C4-2B (cell line): ENCODE data around the gene ELFN1.

Experiments
- H3K27ac ChIP-seq: fragments of 450-650 bp; 2 replicates; pipeline ENCODE4 v1.5.1; 2017
- CTCF ChIP-seq: fragments of 450-650 bp; conservative IDR thresholded peaks from 2 replicates; pipeline ENCODE4 v1.5.1; 2017; ENCODE audit warnings: mild to moderate bottlenecking
- ZFX ChIP-seq: fragments of 450-650 bp; IDR thresholded peaks from 2 replicates; pipeline ENCODE4 v1.6.1; 2017

ELFN1 gene

GRCh38 chr7:1736484-1736817 is 66.4 kb downstream of the ELFN1 start:
- no peak overlapping the region for H3K27ac ChIP-seq
- no peak for TF ChIP-seq ZFX
- no peak for TF ChIP-seq CTCF

GRCh38 chr7:1736830-1737229 is 66.8 kb downstream of the ELFN1 start:
- no peak for TF ChIP-seq ZFX
- TF ChIP-seq CTCF = no peak
- H3K27ac ChIP-seq = no peak overlapping the region

DNA sequence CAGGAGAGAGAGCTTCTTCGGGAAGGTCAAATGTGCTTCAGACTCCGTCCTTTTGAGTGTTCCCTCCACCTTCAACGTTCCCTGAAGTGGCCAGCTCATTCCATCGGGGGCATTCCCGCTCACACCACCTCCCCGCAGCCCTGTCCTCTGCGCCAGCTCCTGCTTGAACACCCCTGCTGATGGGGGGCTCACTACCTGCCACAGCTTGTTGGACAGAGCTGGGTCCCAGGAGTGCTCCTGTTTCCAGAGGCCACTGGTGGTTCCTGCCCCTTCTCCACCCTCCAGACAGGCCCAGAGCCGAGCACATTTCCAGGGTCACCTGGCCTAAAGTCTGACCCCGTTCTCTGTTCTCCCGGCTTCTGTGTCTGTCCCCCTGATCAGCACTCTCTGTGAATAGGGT is 67.4 kb downstream of the ELFN1 start:
- no peak overlapping the region for H3K27ac ChIP-seq
- TF ChIP-seq CTCF = no peak
- TF ChIP-seq ZFX = no peak

- TF ChIP-seq ZFX = no peak
- no peak overlapping the region for H3K27ac ChIP-seq
Measured at GRCh38 chr7:1737956-1738355, 67.9 kb downstream of the ELFN1 start.

GRCh38 chr7:1738511-1738910 is 68.4 kb downstream of the ELFN1 start:
- no peak overlapping the region for H3K27ac ChIP-seq
- TF ChIP-seq CTCF (no peak), ZFX (no peak)

DNA sequence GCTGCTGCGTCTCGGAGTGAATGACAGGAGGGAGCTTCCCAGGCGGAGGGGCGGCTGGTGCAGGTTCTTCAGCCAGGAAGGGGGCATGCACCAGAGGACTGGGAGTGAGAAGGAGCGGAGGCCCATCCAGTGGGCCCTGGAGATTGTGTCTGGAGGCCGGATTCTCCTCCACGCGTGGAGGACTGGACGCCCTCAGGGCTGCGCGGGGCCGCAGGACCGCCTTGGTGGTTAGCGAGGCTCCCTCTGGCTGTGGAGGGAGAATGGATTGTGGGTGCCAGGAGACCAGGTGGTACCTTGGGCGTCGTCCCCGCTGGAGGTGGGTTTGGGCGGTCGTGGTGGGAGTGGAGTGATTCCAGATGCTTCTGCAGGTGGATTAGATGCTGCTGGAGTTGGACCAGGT is 68.9 kb downstream of the ELFN1 start:
- TF ChIP-seq ZFX (no peak), CTCF (no peak)
- no peak overlapping the region for H3K27ac ChIP-seq

- H3K27ac ChIP-seq = no peak overlapping the region
- TF ChIP-seq CTCF = no peak
- no peak for TF ChIP-seq ZFX
Measured at GRCh38 chr7:1739593-1739992, 69.5 kb downstream of the ELFN1 start.

DNA sequence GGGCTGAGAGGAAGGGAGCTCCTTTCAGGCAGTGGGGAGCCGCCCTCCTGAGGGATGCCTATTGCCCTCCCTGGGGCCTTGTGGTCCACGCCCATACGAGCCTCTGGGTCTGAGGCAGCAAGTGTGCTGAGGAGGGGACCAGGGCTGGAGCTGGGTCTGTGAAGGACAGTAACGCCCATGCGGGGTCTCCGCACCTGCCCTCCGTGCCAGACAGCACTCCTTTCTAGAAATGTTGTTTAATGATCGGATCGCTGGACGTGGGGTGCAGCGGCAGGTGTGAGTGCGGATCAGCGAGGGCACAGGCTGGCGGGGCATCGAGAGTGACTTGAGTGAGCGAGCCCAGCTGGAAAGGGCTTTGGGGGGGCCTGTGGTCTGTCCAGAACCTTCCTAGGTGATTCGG is 70.1 kb downstream of the ELFN1 start:
- no peak overlapping the region for H3K27ac ChIP-seq
- TF ChIP-seq CTCF (no peak), ZFX (no peak)
